GM12878 (cell line): ENCODE data around the gene FBXL3. TPM values are rescaled to one million over a fixed set of nuclear protein-coding genes. Genes with fewer than 3 reads are reported as not detected.

Experiments
- ATAC-seq: fragments of 200-7000 bp; cut with Tn5 transposase; 3 replicates; pipeline ENCODE4 v1.9.1; 2020; ENCODE audit warnings: mild to moderate bottlenecking, moderate library complexity
- BruUV-seq: library from RNA; stranded (reverse); fragments of 400-500 nt; replicated peaks from 2 replicates; lab custom pipeline; 2021; lab: Mats Ljungman, UMichigan
- CTCF ChIA-PET: fragments of 300-600 bp; sonication (Branson Sonifier 250); formaldehyde crosslinking; extraction: SDS; loops from one replicate; lab custom pipeline; 2021; ENCODE audit warnings: inconsistent platforms; lab: Yijun Ruan, JAX
- POLR2A ChIA-PET: fragments of 350-600 bp; formaldehyde crosslinking; extraction: SDS; loops from one replicate; lab custom pipeline; 2021; ENCODE audit warnings: inconsistent platforms; lab: Charles Lee
- RAD21 ChIA-PET: fragments of 300-600 bp; sonication (Branson Sonifier 250); formaldehyde crosslinking; loops from one replicate; lab custom pipeline; 2023; ENCODE audit warnings: antibody characterized with exemption; ENCODE audit not compliant: unreplicated experiment; lab: Charles Lee
- SMC1A ChIA-PET: fragments of 300-600 bp; sonication (Branson Sonifier 250); formaldehyde crosslinking; loops from one replicate; lab custom pipeline; 2023; ENCODE audit not compliant: unreplicated experiment, uncharacterized antibody; lab: Charles Lee
- DNase-seq: peaks from one replicate; pipeline ENCODE4 v3.0.0-alpha.2; 2011; ENCODE audit warnings: low read depth, low spot score
- FAIRE-seq: peaks from 3 replicates; lab custom pipeline; 2011; peaks lifted over from hg19 to GRCh38; lab: Jason Lieb, UNC
- H2AFZ ChIP-seq: 2 replicates; pipeline ENCODE4 v1.6.0; 2011; ENCODE audit warnings: low read depth, low read length, control low read depth; ENCODE audit not compliant: control insufficient read depth
- H3K27ac ChIP-seq: 2 replicates; pipeline ENCODE4 v1.5.1; 2011; ENCODE audit warnings: control low read depth; ENCODE audit not compliant: control insufficient read depth, insufficient read depth
- H3K27me3 ChIP-seq, 2 experiments: replicated peaks in 1 of 2; 2 replicates each; pipeline versions ENCODE4 v1.6.0 to v1.6.1; 2011; ENCODE audit warnings: low read length in 1 of 2; ENCODE audit not compliant: control insufficient read depth in 2 of 2, insufficient read depth in 2 of 2
- H3K36me3 ChIP-seq, 2 experiments: 2 replicates each; pipeline ENCODE4 v1.5.1; 2011; ENCODE audit warnings: low read length in 1 of 2; ENCODE audit not compliant: control insufficient read depth in 2 of 2, insufficient read depth in 2 of 2
- H3K4me1 ChIP-seq: 2 replicates; pipeline ENCODE4 v1.6.1; 2011; ENCODE audit warnings: mild to moderate bottlenecking, low read length, moderate library complexity, mixed read lengths; ENCODE audit not compliant: control insufficient read depth, insufficient read depth
- H3K4me2 ChIP-seq: 2 replicates; pipeline ENCODE4 v1.6.0; 2011; ENCODE audit warnings: control low read depth; ENCODE audit not compliant: control insufficient read depth, insufficient read depth
- H3K4me3 ChIP-seq: fragments of 200-600 bp; sonication (generic); 2 replicates; pipeline ENCODE4 v1.5.1; 2016
- H3K79me2 ChIP-seq: 2 replicates; pipeline ENCODE4 v1.6.0; 2011; ENCODE audit warnings: low read length; ENCODE audit not compliant: control insufficient read depth, insufficient read depth
- H3K9ac ChIP-seq: 2 replicates; pipeline ENCODE4 v1.8.0; 2011; ENCODE audit warnings: low read length, control low read depth, mixed read lengths; ENCODE audit not compliant: control insufficient read depth, insufficient read depth
- H3K9me3 ChIP-seq: replicated peaks from 3 replicates; pipeline ENCODE4 v1.5.1; 2011; ENCODE audit warnings: mild to moderate bottlenecking, low read length; ENCODE audit not compliant: control insufficient read depth, insufficient read depth
- H4K20me1 ChIP-seq: 2 replicates; pipeline ENCODE4 v1.6.0; 2011; ENCODE audit not compliant: control insufficient read depth, insufficient read depth
- ASH2L ChIP-seq: fragments of 300-600, 200-600 bp; sonication (generic); IDR thresholded peaks from 2 replicates; pipeline ENCODE4 v1.6.1; 2017; ENCODE audit warnings: low read depth, mild to moderate bottlenecking, borderline replicate concordance
- ATF7 ChIP-seq: fragments of 450-650 bp; IDR thresholded peaks from 2 replicates; pipeline ENCODE4 v1.6.1; 2016; ENCODE audit warnings: low read depth, mild to moderate bottlenecking
- BHLHE40 ChIP-seq, 2 experiments: fragments of 450-650 bp in 1 of 2; IDR thresholded peaks; 2 replicates each; pipeline ENCODE4 v1.6.1; 2011 to 2017; ENCODE audit warnings: low read depth in 2 of 2, borderline replicate concordance in 1 of 2, improper control_type of control experiment in 1 of 2, low read length in 1 of 2, mild to moderate bottlenecking in 1 of 2
- CREB1 ChIP-seq: IDR thresholded peaks from 2 replicates; pipeline ENCODE4 v1.6.1; 2012; ENCODE audit warnings: low read depth, mild to moderate bottlenecking, inconsistent platforms
- DPF2 ChIP-seq: fragments of 450-650 bp; IDR thresholded peaks from 2 replicates; pipeline ENCODE4 v1.6.1; 2017; ENCODE audit warnings: mild to moderate bottlenecking
- E4F1 ChIP-seq: fragments of 450-650 bp; IDR thresholded peaks from 2 replicates; pipeline ENCODE4 v1.6.1; 2018; ENCODE audit warnings: borderline replicate concordance, mild to moderate bottlenecking; ENCODE audit not compliant: partially characterized antibody
- EED ChIP-seq: sonication (generic); IDR thresholded peaks from 2 replicates; pipeline ENCODE4 v1.6.1; 2016; ENCODE audit warnings: antibody characterized with exemption, low read depth
- HDGF ChIP-seq: fragments of 450-650 bp; IDR thresholded peaks from 2 replicates; pipeline ENCODE4 v1.6.1; 2016; ENCODE audit warnings: antibody characterized with exemption
- IRF4 ChIP-seq: IDR thresholded peaks from 2 replicates; pipeline ENCODE4 v1.6.1; 2011; ENCODE audit warnings: low read depth, low read length
- JUND ChIP-seq: IDR thresholded peaks from 2 replicates; pipeline ENCODE4 v1.6.1; 2012; ENCODE audit warnings: low read depth, mild to moderate bottlenecking, low read length, improper control_type of control experiment, moderate library complexity
- NBN ChIP-seq: fragments of 450-650 bp; IDR thresholded peaks from 2 replicates; pipeline ENCODE4 v1.6.1; 2016
- PAX5 ChIP-seq: IDR thresholded peaks from 2 replicates; pipeline ENCODE4 v1.6.1; 2011; ENCODE audit warnings: low read depth, low read length, borderline replicate concordance
- POLR2A ChIP-seq: IDR thresholded peaks from 2 replicates; pipeline ENCODE4 v1.6.1; 2011; ENCODE audit warnings: low read depth, mild to moderate bottlenecking, low read length
- POU2F2 ChIP-seq: IDR thresholded peaks from 3 replicates; pipeline ENCODE4 v1.6.1; 2011; ENCODE audit warnings: low read depth, mild to moderate bottlenecking, low read length, borderline replicate concordance
- SIN3A ChIP-seq: IDR thresholded peaks from 2 replicates; pipeline ENCODE4 v1.6.1; 2012; ENCODE audit warnings: low read depth, low read length, improper control_type of control experiment
- SUZ12 ChIP-seq: fragments of 200-600 bp; sonication (generic); IDR thresholded peaks from one replicate; pipeline ENCODE4 v1.6.1; 2018; ENCODE audit warnings: antibody characterized with exemption, mild to moderate bottlenecking; ENCODE audit not compliant: unreplicated experiment
- TBL1XR1 ChIP-seq: IDR thresholded peaks from 2 replicates; pipeline ENCODE4 v1.6.1; 2012; ENCODE audit warnings: low read depth, low read length, improper control_type of control experiment
- TCF12 ChIP-seq: IDR thresholded peaks from 2 replicates; pipeline ENCODE4 v1.6.1; 2011; ENCODE audit warnings: low read depth, mild to moderate bottlenecking, low read length
- WGBS: methylation state at CpG from one replicate; pipeline ENCODE4 v1.1.6; 2016; ENCODE audit warnings: low lambda C conversion rate; ENCODE audit not compliant: insufficient replicate concordance, insufficient coverage; ENCODE audit errors: missing lambda C conversion rate; 5-methylcytosine and 5-hydroxymethylcytosine counted together
- in situ Hi-C: fragments of 300-500 bp; cut with MboI; formaldehyde crosslinking; loops from 9 replicates; pipeline ENCODE4 v1.14.3; 2018; ENCODE audit warnings: mixed read lengths
- intact Hi-C: fragments of 100-400 bp; cut with micrococcal nuclease; formaldehyde crosslinking; loops from one replicate; pipeline ENCODE4 v1.14.2; 2022; ENCODE audit not compliant: unreplicated experiment
- polyA plus RNA-seq, 11 experiments: library from polyadenylated mRNA; depleted of rRNA in 4 of 11; unstranded in 6 of 11; stranded (reverse) in 5 of 11; fragments of >200 nt; fragmentation: Nextera tagmentation in 4 of 11; fragmentation: Illumina TruSeq in 1 of 11; extraction: Ambion mirVana in 4 of 11; extraction: Trizol in 1 of 11; gene quantifications; 1 replicate in 1 of 11; 2 replicates in 10 of 11; pipeline versions ENCODE4 v1.2.1 to v1.2.3, GENCODE V29; 2011 to 2016; ENCODE audit warnings: inconsistent platforms in 2 of 11, missing spikeins in 2 of 11, low read depth in 1 of 11
- total RNA-seq, 4 experiments: library from RNA; depleted of rRNA in 3 of 4; stranded (reverse); fragments of >200 nt in 3 of 4; fragmentation: Illumina TruSeq in 1 of 4; extraction: Trizol in 1 of 4; gene quantifications; 2 replicates each; pipeline versions ENCODE4 v1.2.1 to v1.2.3, GENCODE V29; 2013 to 2021
- TF ChIP-seq, protein P1 (sequence below): fragments of 450-650 bp; IDR thresholded peaks from 2 replicates; pipeline ENCODE4 v1.6.1; 2016; ENCODE audit warnings: mild to moderate bottlenecking

The FBXL3 gene
- total and polyA plus RNA-seq, 10 of the 15 experiments (the other 5 are each of a cell fraction or from before 2014, with no cell fraction given) = 9.0 to 26.4 (median 19.7) TPM

- TF ChIP-seq DPF2 = peak; percentile 29
- peak; percentile 94 for TF ChIP-seq POLR2A
- TF ChIP-seq SIN3A = peak; percentile 56; the same call in 1 of the 2 replicates
- TF ChIP-seq, all 136 proteins: peak for 49
Measured at GRCh38 chr13:76991796-76992547, 35.0 kb downstream of the FBXL3 start, which contains the start of gene CLN5 (continued).

GRCh38 chr13:76991432-76991795, 35.5 kb downstream of the FBXL3 start:
- ChIA-PET RAD21 (interaction anchor here (0.6 to 1.2 kb wide), 2 partner anchors 25 to 36 kb away, joined by 3 read pairs; no protein-coding TSS in a partner anchor), SMC1A (interaction anchor here (0.8 to 2.1 kb wide), 3 partner anchors 10 to 486 kb away, joined by 3 to 6 read pairs (median 3); no protein-coding TSS in a partner anchor), CTCF (interaction anchor here (1.9 to 4.7 kb wide), 3 partner anchors 11 to 33 kb away, joined by 5 to 47 read pairs (median 27); no protein-coding TSS in a partner anchor), POLR2A (interaction anchor here (1.0 to 5.3 kb wide), 7 partner anchors 10 to 35 kb away, joined by 3 to 27 read pairs (median 4); partner anchors contain the start of gene FBXL3)
- no peaks in the 10 kb centered on the region for H3K9me3 ChIP-seq
- DNase-seq (peak; percentile 35), FAIRE-seq (no peak), ATAC-seq (peak; percentile 81)
- H3K4me1 ChIP-seq = peaks cover 7% of the 10 kb centered on the region
- TSS peak; percentile 89 for BruUV-seq
- H2AFZ ChIP-seq = peak overlapping the region; percentile 61
- 2% methylated on average over 15 of the region's 15 CpGs for WGBS
- peak overlapping the region; percentile 54 for H3K27ac ChIP-seq
- peak overlapping the region; percentile 90 for H3K4me3 ChIP-seq
- intact Hi-C loops (loop anchor here (5.0 kb wide), 1 partner anchor 511 kb away; no protein-coding TSS in a partner anchor), in situ Hi-C loops (loop anchor here (10.0 kb wide), 1 partner anchor 723 kb away; no protein-coding TSS in a partner anchor)
- peaks cover 22% of the 10 kb centered on the region for H3K79me2 ChIP-seq
- peak overlapping the region; percentile 53 for H3K4me2 ChIP-seq
- H3K36me3 ChIP-seq = peaks cover 0 to 7% of the 10 kb centered on the region in 2 experiments; a peak in 2 of 4 replicates
- no peaks in the 10 kb centered on the region for H4K20me1 ChIP-seq
- H3K27me3 ChIP-seq = no peaks in the 10 kb centered on the region
- H3K9ac ChIP-seq = peak overlapping the region; percentile 96
- TF ChIP-seq, protein P1, sequence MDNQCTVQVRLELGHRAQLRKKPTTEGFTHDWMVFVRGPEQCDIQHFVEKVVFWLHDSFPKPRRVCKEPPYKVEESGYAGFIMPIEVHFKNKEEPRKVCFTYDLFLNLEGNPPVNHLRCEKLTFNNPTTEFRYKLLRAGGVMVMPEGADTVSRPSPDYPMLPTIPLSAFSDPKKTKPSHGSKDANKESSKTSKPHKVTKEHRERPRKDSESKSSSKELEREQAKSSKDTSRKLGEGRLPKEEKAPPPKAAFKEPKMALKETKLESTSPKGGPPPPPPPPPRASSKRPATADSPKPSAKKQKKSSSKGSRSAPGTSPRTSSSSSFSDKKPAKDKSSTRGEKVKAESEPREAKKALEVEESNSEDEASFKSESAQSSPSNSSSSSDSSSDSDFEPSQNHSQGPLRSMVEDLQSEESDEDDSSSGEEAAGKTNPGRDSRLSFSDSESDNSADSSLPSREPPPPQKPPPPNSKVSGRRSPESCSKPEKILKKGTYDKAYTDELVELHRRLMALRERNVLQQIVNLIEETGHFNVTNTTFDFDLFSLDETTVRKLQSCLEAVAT = peak; percentile 89
- peak; percentile 69; the same call in 1 of the 2 replicates for TF ChIP-seq ASH2L
- peak; percentile 33; the same call in 1 of the 2 replicates for TF ChIP-seq EED
- TF ChIP-seq E4F1 = peak; percentile 48
- peak; percentile 86 for TF ChIP-seq NBN
- peak; percentile 72; the same call in 1 of the 2 replicates for TF ChIP-seq CREB1
- peak; percentile 80 for TF ChIP-seq ATF7
- TF ChIP-seq TBL1XR1 = no peak
- TF ChIP-seq HDGF = 0 out of 2 replicates have a peak, but pooled peaks have one; percentile 52
- peak; percentile 83 to 92; a peak in 3 of 4 replicates for TF ChIP-seq BHLHE40 (IDR thresholded peaks at IDR 0.05; ENCODE audit: borderline replicate concordance in 1 of 2, low read depth in 2 of 2, low read length in 1 of 2)
- no peak for TF ChIP-seq SUZ12
- TF ChIP-seq DPF2 = peak; percentile 89; the same call in 1 of the 2 replicates
- peak; percentile 71; the same call in 1 of the 2 replicates for TF ChIP-seq PAX5
- 0 out of 3 replicates have a peak, but pooled peaks have one; percentile 23 for TF ChIP-seq POU2F2
- peak; percentile 59 for TF ChIP-seq JUND
- peak; percentile 46; the same call in 1 of the 2 replicates for TF ChIP-seq TCF12
- peak; percentile 91 for TF ChIP-seq IRF4
